GM12878 (cell line): ENCODE data around the gene LAD1. TPM values are rescaled to one million over a fixed set of nuclear protein-coding genes. Genes with fewer than 3 reads are reported as not detected.

Source experiments
- BACH1 ChIP-seq: fragments of 450-650 bp; IDR thresholded peaks from 2 replicates; pipeline ENCODE4 v1.6.1; 2017; ENCODE audit warnings: mild to moderate bottlenecking, borderline replicate concordance
- BCL11A ChIP-seq: IDR thresholded peaks from 2 replicates; pipeline ENCODE4 v1.6.1; 2011; ENCODE audit warnings: low read depth, low read length
- CBX3 ChIP-seq: fragments of 200-600 bp; sonication (generic); IDR thresholded peaks from 2 replicates; pipeline ENCODE4 v1.6.1; 2016; ENCODE audit warnings: low read depth, borderline replicate concordance
- EP300 ChIP-seq, 2 experiments: fragments of 150-350 bp in 1 of 2; IDR thresholded peaks; 2 replicates each; pipeline ENCODE4 v1.6.1; 2011 to 2012; ENCODE audit warnings: low read depth in 2 of 2, low read length in 2 of 2, borderline replicate concordance in 1 of 2, improper control_type of control experiment in 1 of 2, inconsistent platforms in 1 of 2; ENCODE audit not compliant: control insufficient read depth in 1 of 2
- EZH2 ChIP-seq: IDR thresholded peaks from 2 replicates; pipeline ENCODE4 v1.6.1; 2012; ENCODE audit warnings: low read depth, mild to moderate bottlenecking, control low read depth, inconsistent platforms, low read length, borderline replicate concordance; ENCODE audit not compliant: control insufficient read depth
- HCFC1 ChIP-seq: fragments of 150-350 bp; IDR thresholded peaks from 2 replicates; pipeline ENCODE4 v1.6.1; 2014; ENCODE audit warnings: low read length
- HDAC6 ChIP-seq: fragments of 200-600 bp; sonication (generic); IDR thresholded peaks from one replicate; pipeline ENCODE4 v1.8.0; 2017; ENCODE audit warnings: antibody characterized with exemption; ENCODE audit not compliant: unreplicated experiment
- NBN ChIP-seq: fragments of 450-650 bp; IDR thresholded peaks from 2 replicates; pipeline ENCODE4 v1.6.1; 2016
- NR2F1 ChIP-seq: fragments of 450-650 bp; conservative IDR thresholded peaks from 2 replicates; pipeline ENCODE4 v1.6.1; 2017; ENCODE audit warnings: mild to moderate bottlenecking
- PAX5 ChIP-seq: IDR thresholded peaks from 2 replicates; pipeline ENCODE4 v1.6.1; 2011; ENCODE audit warnings: low read depth, low read length, borderline replicate concordance
- RAD51 ChIP-seq: fragments of 450-650 bp; IDR thresholded peaks from 2 replicates; pipeline ENCODE4 v1.6.1; 2016; ENCODE audit warnings: moderate library complexity, mild to moderate bottlenecking, inconsistent platforms
- RBBP5 ChIP-seq: fragments of 200-600 bp; sonication (generic); conservative IDR thresholded peaks from 2 replicates; pipeline ENCODE4 v1.6.1; 2016
- RCOR1 ChIP-seq: conservative IDR thresholded peaks from 2 replicates; pipeline ENCODE4 v1.6.1; 2012; ENCODE audit warnings: low read depth, low read length, improper control_type of control experiment
- RELA ChIP-seq: fragments of 450-650 bp; IDR thresholded peaks from 2 replicates; pipeline ENCODE4 v1.8.0; 2014; ENCODE audit warnings: borderline replicate concordance; ENCODE audit not compliant: partially characterized antibody
- TCF7 ChIP-seq: IDR thresholded peaks from 2 replicates; pipeline ENCODE4 v1.6.1; 2014; ENCODE audit warnings: antibody characterized with exemption, borderline replicate concordance
- YBX1 ChIP-seq: fragments of 450-650 bp; IDR thresholded peaks from 2 replicates; pipeline ENCODE4 v1.6.1; 2016; ENCODE audit warnings: antibody characterized with exemption
- YY1 ChIP-seq: IDR thresholded peaks from 2 replicates; pipeline ENCODE4 v1.6.1; 2011; ENCODE audit warnings: low read depth, mild to moderate bottlenecking, low read length
- ZSCAN29 ChIP-seq: fragments of 450-650 bp; IDR thresholded peaks from 2 replicates; pipeline ENCODE4 v1.6.1; 2017; ENCODE audit warnings: mild to moderate bottlenecking, moderate library complexity
- polyA plus RNA-seq, 11 experiments: library from polyadenylated mRNA; depleted of rRNA in 4 of 11; unstranded in 6 of 11; stranded (reverse) in 5 of 11; fragments of >200 nt; fragmentation: Nextera tagmentation in 4 of 11; fragmentation: Illumina TruSeq in 1 of 11; extraction: Ambion mirVana in 4 of 11; extraction: Trizol in 1 of 11; gene quantifications; 1 replicate in 1 of 11; 2 replicates in 10 of 11; pipeline versions ENCODE4 v1.2.1 to v1.2.3, GENCODE V29; 2011 to 2016; ENCODE audit warnings: inconsistent platforms in 2 of 11, missing spikeins in 2 of 11, low read depth in 1 of 11
- total RNA-seq, 4 experiments: library from RNA; depleted of rRNA in 3 of 4; stranded (reverse); fragments of >200 nt in 3 of 4; fragmentation: Illumina TruSeq in 1 of 4; extraction: Trizol in 1 of 4; gene quantifications; 2 replicates each; pipeline versions ENCODE4 v1.2.1 to v1.2.3, GENCODE V29; 2013 to 2021
- TF ChIP-seq, protein P1 (sequence below): IDR thresholded peaks from 2 replicates; pipeline ENCODE4 v1.6.1; 2011; ENCODE audit warnings: borderline replicate concordance, low read depth, mild to moderate bottlenecking, moderate library complexity, mixed read lengths, low read length; ENCODE audit not compliant: insufficient read depth; ENCODE audit errors: extremely low read length
- TF ChIP-seq, protein P2 (sequence below): fragments of 450-650 bp; IDR thresholded peaks from 2 replicates; pipeline ENCODE4 v1.6.1; 2016; ENCODE audit warnings: mild to moderate bottlenecking, moderate library complexity, borderline replicate concordance
- TF ChIP-seq, protein P3 (sequence below): fragments of 450-650 bp; IDR thresholded peaks from 2 replicates; pipeline ENCODE4 v1.6.1; 2016; ENCODE audit warnings: mild to moderate bottlenecking
- TF ChIP-seq, protein P4 (sequence below): IDR thresholded peaks from 2 replicates; pipeline ENCODE4 v1.6.1; 2011; ENCODE audit warnings: low read depth, mild to moderate bottlenecking, low read length, moderate library complexity, borderline replicate concordance; ENCODE audit errors: extremely low read depth
- TF ChIP-seq, protein P5 (sequence below): fragments of 450-650 bp; IDR thresholded peaks from 2 replicates; pipeline ENCODE4 v1.6.1; 2017; ENCODE audit warnings: low read depth, mild to moderate bottlenecking, moderate library complexity

Gene LAD1
- total and polyA plus RNA-seq, 10 of the 15 experiments (the other 5 are each of a cell fraction or from before 2014, with no cell fraction given) = 0.05 to 0.48 (median 0.32) TPM; not detected in 3

DNA sequence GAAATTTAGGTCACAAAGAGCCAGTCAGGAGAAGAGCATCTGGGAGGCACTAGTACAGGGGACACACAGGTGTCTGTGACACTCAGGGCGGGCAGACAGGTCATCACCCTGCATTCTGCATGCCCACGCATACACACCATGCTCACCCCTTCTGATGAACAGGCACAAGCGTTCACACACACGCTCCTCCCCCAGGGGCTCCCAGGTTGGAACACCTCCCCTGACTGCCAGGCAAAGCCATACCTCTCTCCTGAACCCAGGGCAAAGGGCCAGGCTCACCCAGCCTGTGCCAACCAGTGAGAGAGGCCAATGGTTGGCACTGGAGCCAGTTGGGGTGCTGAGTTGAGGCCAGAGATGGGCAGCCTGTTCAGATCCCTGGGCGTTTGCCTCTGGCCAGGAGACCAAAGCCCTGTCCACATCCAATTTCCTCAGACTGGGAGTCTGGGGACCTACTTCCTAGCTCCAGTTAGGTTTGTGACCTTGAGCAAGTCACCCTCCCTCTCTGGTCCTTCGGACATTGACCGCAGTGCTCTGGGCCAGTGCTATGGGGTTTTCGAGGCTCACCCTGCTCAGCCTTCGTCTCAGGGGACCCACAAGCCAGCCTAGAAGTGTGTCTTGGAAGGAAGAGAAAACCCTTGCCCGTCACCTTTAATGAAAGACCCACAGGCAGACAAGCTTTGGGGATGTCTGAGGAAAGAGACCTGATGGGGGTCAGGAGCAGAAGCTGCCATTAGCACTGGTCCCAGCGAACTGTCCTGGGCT is 5.8 kb upstream of the LAD1 start (continued):
- TF ChIP-seq NBN (0 out of 2 replicates have a peak, but pooled peaks have one; percentile 63), NR2F1 (peak; percentile 10; the same call in 1 of the 2 replicates), TCF7 (no peak), BCL11A (no peak), RELA (peak; percentile 48), RBBP5 (no peak), HDAC6 (no peak), YY1 (no peak), EZH2 (no peak), RAD51 (no peak), YBX1 (no peak), CBX3 (no peak), HCFC1 (no peak), ZSCAN29 (no peak), PAX5 (no peak), BACH1 (no peak), EP300 (IDR thresholded peaks at IDR 0.05; ENCODE audit: borderline replicate concordance in 1 of 2, control insufficient read depth in 1 of 2, low read depth in 2 of 2, low read length in 2 of 2) (no peak), RCOR1 (no peak)
- TF ChIP-seq, protein P1, sequence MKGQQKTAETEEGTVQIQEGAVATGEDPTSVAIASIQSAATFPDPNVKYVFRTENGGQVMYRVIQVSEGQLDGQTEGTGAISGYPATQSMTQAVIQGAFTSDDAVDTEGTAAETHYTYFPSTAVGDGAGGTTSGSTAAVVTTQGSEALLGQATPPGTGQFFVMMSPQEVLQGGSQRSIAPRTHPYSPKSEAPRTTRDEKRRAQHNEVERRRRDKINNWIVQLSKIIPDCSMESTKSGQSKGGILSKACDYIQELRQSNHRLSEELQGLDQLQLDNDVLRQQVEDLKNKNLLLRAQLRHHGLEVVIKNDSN = no peak
- TF ChIP-seq, protein P2, sequence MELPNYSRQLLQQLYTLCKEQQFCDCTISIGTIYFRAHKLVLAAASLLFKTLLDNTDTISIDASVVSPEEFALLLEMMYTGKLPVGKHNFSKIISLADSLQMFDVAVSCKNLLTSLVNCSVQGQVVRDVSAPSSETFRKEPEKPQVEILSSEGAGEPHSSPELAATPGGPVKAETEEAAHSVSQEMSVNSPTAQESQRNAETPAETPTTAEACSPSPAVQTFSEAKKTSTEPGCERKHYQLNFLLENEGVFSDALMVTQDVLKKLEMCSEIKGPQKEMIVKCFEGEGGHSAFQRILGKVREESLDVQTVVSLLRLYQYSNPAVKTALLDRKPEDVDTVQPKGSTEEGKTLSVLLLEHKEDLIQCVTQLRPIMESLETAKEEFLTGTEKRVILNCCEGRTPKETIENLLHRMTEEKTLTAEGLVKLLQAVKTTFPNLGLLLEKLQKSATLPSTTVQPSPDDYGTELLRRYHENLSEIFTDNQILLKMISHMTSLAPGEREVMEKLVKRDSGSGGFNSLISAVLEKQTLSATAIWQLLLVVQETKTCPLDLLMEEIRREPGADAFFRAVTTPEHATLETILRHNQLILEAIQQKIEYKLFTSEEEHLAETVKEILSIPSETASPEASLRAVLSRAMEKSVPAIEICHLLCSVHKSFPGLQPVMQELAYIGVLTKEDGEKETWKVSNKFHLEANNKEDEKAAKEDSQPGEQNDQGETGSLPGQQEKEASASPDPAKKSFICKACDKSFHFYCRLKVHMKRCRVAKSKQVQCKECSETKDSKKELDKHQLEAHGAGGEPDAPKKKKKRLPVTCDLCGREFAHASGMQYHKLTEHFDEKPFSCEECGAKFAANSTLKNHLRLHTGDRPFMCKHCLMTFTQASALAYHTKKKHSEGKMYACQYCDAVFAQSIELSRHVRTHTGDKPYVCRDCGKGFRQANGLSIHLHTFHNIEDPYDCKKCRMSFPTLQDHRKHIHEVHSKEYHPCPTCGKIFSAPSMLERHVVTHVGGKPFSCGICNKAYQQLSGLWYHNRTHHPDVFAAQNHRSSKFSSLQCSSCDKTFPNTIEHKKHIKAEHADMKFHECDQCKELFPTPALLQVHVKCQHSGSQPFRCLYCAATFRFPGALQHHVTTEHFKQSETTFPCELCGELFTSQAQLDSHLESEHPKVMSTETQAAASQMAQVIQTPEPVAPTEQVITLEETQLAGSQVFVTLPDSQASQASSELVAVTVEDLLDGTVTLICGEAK = no peak
- TF ChIP-seq, protein P3, sequence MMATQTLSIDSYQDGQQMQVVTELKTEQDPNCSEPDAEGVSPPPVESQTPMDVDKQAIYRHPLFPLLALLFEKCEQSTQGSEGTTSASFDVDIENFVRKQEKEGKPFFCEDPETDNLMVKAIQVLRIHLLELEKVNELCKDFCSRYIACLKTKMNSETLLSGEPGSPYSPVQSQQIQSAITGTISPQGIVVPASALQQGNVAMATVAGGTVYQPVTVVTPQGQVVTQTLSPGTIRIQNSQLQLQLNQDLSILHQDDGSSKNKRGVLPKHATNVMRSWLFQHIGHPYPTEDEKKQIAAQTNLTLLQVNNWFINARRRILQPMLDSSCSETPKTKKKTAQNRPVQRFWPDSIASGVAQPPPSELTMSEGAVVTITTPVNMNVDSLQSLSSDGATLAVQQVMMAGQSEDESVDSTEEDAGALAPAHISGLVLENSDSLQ = no peak
- TF ChIP-seq, protein P4, sequence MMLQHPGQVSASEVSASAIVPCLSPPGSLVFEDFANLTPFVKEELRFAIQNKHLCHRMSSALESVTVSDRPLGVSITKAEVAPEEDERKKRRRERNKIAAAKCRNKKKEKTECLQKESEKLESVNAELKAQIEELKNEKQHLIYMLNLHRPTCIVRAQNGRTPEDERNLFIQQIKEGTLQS = no peak
- TF ChIP-seq, protein P5, sequence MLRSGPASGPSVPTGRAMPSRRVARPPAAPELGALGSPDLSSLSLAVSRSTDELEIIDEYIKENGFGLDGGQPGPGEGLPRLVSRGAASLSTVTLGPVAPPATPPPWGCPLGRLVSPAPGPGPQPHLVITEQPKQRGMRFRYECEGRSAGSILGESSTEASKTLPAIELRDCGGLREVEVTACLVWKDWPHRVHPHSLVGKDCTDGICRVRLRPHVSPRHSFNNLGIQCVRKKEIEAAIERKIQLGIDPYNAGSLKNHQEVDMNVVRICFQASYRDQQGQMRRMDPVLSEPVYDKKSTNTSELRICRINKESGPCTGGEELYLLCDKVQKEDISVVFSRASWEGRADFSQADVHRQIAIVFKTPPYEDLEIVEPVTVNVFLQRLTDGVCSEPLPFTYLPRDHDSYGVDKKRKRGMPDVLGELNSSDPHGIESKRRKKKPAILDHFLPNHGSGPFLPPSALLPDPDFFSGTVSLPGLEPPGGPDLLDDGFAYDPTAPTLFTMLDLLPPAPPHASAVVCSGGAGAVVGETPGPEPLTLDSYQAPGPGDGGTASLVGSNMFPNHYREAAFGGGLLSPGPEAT = no peak
